CD1c-positive myeloid dendritic cell (primary cell): ENCODE results near the gene KIF11.

ENCODE experiments used
- DNase-seq: peaks from one replicate; pipeline ENCODE4 v3.0.0-alpha.2; 2016; ENCODE audit errors: extremely low spot score

KIF11 gene

DNA sequence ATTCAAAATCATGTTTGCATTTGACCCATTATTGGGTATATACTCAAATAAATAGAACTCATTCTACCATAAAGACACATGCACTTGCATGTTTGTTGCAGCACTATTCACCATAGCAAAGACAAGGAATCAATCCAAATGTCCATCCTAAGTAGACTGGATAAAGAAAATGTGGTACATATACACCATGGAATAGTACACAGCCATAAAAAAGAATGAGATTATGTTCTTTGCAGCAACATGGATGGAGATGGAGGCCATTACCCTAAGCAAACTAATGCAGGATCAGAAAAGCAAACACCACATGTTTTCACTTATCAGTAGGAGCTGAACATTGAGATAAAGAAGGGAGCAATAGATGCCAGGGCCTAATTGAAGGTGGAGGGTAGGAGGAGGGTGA is 84.8 kb downstream of the KIF11 start:
- DNase-seq, result no peak

GRCh38 chr10:92678206-92678605 is 85.3 kb downstream of the KIF11 start:
- no peak for DNase-seq

DNA sequence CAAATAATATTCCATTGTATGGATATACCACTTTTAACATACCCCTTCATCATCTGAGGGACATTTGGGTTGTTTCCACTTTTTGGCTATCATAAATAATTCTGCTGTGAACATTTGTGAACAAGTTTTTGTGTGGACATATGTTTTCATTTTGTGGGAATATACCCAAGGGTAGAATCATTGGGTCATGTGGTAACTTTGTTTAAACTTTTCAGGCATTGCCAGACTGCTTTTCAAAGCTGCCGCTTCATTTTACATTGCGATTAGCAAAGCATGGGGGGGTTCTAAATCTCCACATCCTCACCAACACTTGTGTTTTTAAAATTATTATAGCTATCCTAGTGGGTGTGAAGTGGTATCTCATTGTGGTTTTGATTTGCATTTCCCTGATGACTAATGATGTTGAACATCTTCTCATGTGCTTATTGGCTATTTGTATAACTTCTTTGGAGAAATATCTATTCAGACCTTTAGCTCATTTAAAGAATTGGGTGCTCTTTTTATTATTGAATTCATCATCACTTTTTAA is 88.4 kb downstream of the KIF11 start:
- no peak for DNase-seq

DNA sequence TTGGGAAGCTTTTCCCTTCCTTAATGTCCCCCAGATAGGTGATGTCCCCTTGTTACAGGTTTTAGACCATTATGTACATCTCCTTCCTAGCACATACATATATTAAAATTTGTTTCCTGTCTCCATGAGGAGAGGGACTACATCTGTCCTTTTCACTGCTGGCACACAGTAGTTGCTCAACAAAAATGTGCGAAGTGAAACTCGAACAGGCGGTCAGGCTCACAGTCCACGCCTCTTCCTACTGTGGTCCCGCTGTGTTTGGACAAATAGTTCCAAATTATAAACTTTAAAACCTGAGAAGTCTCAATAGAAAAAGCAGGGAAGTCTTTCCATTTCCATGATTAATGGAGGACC is 95.6 kb downstream of the KIF11 start:
- DNase-seq, result peak; percentile 72

GRCh38 chr10:92688927-92689662 is 96.2 kb downstream of the KIF11 start:
- peak; percentile 22 for DNase-seq

DNA sequence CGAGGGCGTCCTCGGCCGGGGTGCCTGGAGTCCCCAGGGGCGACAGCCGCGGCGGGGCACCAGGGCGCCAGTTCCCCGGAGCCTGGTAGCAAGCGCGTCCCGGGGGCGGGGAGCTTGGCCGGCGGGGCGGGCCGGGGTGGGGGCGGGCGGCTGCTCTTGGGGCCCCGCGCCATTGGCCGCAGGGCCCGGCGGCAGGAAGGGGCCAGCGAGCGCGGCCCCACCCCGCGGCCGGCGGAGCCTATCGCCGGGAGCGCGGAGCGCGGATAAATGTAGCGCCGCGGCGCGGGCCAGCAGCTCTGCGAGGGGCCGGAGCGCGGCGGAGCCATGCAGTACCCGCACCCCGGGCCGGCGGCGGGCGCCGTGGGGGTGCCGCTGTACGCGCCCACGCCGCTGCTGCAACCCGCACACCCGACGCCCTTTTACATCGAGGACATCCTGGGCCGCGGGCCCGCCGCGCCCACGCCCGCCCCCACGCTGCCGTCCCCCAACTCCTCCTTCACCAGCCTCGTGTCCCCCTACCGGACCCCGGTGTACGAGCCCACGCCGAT is 96.8 kb downstream of the KIF11 start, which contains the start of gene HHEX:
TSS of gene HHEX (plus strand) at position 293 of the 548 bp plus-strand sequence. CDS start at position 325, 32 bp downstream.
- DNase-seq, result peak; percentile 94

- DNase-seq, result peak; percentile 86
These were observed 97.4 kb downstream of the KIF11 start for GRCh38 chr10:92690211-92690914.

- peak; percentile 90 for DNase-seq
These were observed 98.1 kb downstream of the KIF11 start for GRCh38 chr10:92690915-92691590.

DNA sequence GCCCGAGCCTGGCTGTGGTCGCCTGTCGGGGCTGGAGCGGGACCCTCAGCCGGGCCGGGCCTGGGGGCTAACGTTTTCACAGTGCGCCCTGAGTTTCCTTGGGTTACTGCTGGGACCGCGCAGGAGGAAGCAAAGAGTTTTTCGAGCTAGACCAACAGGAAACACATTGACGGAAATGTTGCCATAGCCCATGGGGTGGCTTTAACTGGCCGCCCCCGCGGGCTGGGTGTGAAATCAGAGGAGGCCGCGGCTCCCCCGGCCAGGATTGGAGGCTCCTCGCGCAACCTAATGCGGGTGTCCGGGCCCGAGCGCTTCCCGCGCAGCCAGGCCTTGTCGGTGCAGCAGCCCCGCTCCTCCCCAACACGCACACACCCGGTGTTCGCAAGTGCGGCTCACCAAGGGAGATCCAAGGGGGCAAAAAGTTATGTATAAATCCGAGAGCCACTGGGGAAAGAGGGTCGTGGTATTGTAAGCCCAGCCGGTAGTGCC is 98.7 kb downstream of the KIF11 start:
- DNase-seq, result peak; percentile 91

- DNase-seq, result no peak
These were observed 99.2 kb downstream of the KIF11 start for GRCh38 chr10:92692080-92692671.

DNA sequence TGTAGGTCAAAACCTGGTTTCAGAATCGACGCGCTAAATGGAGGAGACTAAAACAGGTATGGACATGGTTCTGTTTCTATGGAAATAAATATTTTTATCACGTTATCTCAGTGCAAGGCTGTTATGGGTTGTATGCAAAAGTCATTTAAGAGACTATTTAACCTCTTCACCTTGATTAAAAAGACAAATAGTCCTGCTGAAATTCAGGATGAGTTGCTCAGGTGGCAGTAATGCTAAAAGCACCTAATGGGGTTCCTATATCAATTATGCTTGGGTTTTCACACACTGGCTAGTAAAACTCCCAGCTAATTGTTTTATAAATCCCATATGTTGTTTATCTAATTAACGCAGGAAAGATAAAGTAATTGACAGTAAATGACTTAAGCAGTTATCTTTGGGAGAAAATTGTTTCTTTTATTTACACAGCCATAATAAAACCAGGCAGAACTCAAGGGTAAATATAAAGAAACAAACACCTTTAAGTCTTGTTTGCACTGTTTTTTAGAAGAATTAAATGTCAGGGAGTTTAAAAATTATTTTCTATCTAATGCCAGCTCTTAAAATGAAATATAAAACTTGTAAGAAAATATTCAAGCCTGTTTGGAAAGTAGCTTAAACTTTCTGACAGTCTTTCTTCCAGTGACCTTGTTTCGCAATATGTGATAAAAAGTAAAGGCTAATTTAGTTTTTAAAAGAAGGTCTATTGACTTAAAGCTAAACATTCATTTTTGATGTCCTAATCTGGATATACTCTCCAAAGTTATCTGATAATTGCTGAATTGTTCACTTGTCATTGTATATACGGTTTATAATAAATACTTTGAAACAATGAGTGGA is 100.0 kb downstream of the KIF11 start:
- DNase-seq, result no peak

- no peak for DNase-seq
These were observed 100.6 kb downstream of the KIF11 start for GRCh38 chr10:92693534-92693893.

DNA sequence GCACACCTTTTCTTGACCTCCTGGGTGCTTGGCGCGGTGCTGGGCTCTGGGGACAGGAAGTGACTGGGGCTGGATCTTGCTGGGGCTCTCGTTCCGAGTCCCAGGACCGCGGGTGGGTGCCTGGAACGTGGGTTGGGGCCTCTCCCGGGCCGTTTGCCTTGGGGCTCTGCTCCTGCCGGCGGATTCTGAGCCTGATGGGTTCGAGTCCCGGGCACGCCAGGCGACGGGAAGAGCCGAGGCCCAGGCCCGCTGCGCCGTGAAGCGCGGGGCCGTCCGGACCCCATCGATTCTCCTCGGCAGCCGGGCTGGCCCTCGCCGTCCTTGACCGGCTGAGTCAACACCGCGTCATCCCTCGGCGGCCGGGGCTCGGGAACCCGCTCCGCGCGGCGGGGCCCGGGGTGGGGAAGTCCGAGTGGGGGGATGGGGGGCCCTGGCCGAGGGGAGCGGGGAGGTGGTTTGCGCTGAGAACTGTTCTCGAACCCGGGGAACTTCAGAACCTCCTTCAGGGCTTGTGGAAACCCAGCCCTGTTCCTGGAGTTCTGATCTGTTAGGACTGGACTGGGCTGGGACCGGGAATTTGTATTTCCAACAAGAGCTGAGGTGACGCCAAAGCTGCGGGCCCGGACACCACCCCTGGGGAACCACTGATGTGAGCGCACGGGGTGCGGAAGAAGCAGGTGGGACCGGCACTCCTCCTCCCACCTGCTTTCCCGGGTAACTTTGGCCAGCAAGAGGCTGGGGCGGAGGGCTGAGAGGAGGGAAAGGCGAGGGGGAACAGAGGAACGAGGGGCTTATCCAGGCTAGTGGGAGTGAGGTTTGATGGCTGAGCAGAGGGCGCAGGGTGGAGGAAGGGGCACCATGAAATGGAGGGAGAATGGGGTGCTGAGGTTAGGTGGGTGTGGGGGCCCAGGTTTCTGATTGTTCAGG is 103.0 kb downstream of the KIF11 start:
- DNase-seq, result no peak

GRCh38 chr10:92696606-92697383 is 103.9 kb downstream of the KIF11 start:
- DNase-seq, result no peak

GRCh38 chr10:92697663-92698511 is 105.0 kb downstream of the KIF11 start:
- no peak for DNase-seq

GRCh38 chr10:92699193-92699517 is 106.2 kb downstream of the KIF11 start:
- no peak for DNase-seq

DNA sequence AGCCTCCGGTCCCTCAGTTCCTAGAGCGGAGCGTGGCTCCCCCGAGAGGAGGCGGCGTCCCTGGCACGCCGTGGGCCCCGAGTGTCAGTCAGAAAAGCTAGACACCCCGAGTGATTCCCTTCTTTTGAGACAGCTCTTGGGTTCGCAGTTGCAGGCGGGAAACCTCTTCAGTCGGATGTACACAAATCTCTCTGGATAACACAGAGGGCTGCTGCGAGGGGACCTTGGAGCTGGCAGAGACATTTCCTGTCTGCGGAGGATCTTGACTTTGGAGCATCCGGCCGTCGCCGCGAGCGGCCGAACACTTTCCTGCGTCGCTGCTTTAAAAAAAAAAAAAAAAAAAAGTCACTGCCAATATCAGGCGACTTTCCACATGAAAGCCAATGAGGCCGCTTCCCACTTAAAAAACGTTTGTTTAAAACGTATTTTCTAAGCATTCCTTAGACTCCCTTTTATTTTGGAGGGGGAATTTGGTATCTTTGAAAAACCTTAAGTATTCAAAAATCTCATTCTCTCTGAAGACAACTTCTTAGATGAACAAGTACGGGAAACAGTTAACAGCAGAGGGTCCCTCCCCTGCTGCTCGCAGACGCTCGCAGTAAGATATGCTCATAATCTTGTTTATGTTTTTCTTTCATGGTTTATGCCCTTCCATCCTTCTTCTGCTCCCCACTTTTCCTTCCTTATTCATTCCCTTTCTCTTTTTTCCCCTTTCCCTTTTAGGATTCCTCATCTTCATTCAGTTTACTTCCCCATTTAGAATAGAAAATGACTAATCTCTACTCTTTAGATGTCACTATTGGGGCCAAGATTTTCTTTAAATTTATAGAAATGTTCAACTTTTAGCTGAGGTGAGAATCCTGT is 106.8 kb downstream of the KIF11 start:
- no peak for DNase-seq
